Lung (tissue), 12 donors: ENCODE data around the gene PHF24. TPM values are rescaled to one million over a fixed set of nuclear protein-coding genes. Genes with fewer than 3 reads are reported as not detected.

Experiments used
- ATAC-seq: fragments of 200-7000 bp; cut with Tn5 transposase; one replicate; pipeline ENCODE4 v1.9.1; 2020; ENCODE audit warnings: moderate number of reproducible peaks; ENCODE audit not compliant: insufficient read depth, low FRiP score
- DNase-seq, 3 donors: peaks; one replicate each; pipeline ENCODE4 v3.0.0-alpha.2; 2013 to 2017
- H3K27ac ChIP-seq, 2 donors: one replicate each; pipeline ENCODE4 v1.5.1; 2013; ENCODE audit warnings: mild to moderate bottlenecking in 2 of 2, moderate library complexity in 2 of 2, control low read depth in 1 of 2, inconsistent platforms in 1 of 2, low read depth in 1 of 2, low read length in 1 of 2
- H3K27me3 ChIP-seq, 3 donors: one replicate each; pipeline ENCODE4 v1.5.1; 2013; ENCODE audit warnings: low read length in 2 of 3; ENCODE audit not compliant: control insufficient read depth in 3 of 3, insufficient read depth in 3 of 3
- H3K36me3 ChIP-seq, 4 donors: one replicate each; pipeline ENCODE4 v1.5.1; 2013; ENCODE audit warnings: low read length in 4 of 4, mild to moderate bottlenecking in 1 of 4, moderate library complexity in 1 of 4; ENCODE audit not compliant: control insufficient read depth in 4 of 4, insufficient read depth in 4 of 4
- H3K4me1 ChIP-seq, 5 donors: one replicate each; pipeline ENCODE4 v1.5.1; 2013; ENCODE audit warnings: low read length in 5 of 5, mild to moderate bottlenecking in 2 of 5, moderate library complexity in 1 of 5; ENCODE audit not compliant: control insufficient read depth in 5 of 5, insufficient read depth in 5 of 5
- H3K4me3 ChIP-seq: one replicate; pipeline ENCODE4 v1.5.1; 2013; ENCODE audit warnings: mild to moderate bottlenecking, control low read depth, moderate library complexity
- H3K9ac ChIP-seq, 2 donors: one replicate each; pipeline ENCODE4 v1.5.1; 2013; ENCODE audit warnings: low read length in 2 of 2, control low read depth in 1 of 2; ENCODE audit not compliant: insufficient read depth in 1 of 2
- H3K9me3 ChIP-seq, 4 donors: one replicate each; pipeline ENCODE4 v1.5.1; 2013; ENCODE audit warnings: low read length in 3 of 4, mild to moderate bottlenecking in 1 of 4, moderate library complexity in 1 of 4; ENCODE audit not compliant: control insufficient read depth in 4 of 4, insufficient read depth in 3 of 4
- CTCF ChIP-seq: IDR thresholded peaks from 2 replicates; pipeline ENCODE4 v1.5.1; 2012; ENCODE audit warnings: mild to moderate bottlenecking; ENCODE audit errors: control extremely low read depth, extremely low read depth
- WGBS, 2 donors: extraction: QIAGEN DNeasy Blood & Tissue Kit; methylation state at CpG; one replicate each; pipeline ENCODE4 v1.1.7; 2013; 5-methylcytosine and 5-hydroxymethylcytosine counted together
- polyA plus RNA-seq, 2 donors: library from polyadenylated mRNA; stranded (reverse); fragments of 200-250 nt; gene quantifications; one replicate each; pipeline ENCODE4 v1.2.1, GENCODE V29; 2013
- total RNA-seq, 2 donors: library from RNA; depleted of rRNA in 1 of 2; stranded (reverse); fragments of >200 nt in 1 of 2; gene quantifications; one replicate each; pipeline ENCODE4 v1.2.1, GENCODE V29; 2014 to 2021
- donor health status: control.
- donor health status: control.
- donor health status: Bipolar disorder and iron deficiency.
- donor health status: healthy.
- donor health status: DM: yes; HTN: yes; CAD: no.

Gene PHF24
- total and polyA plus RNA-seq, 4 donors = 0.10 to 1.0 (median 0.31) TPM

GRCh38 chr9:35026671-35027070, 68.6 kb downstream of the PHF24 start:
- peak overlapping the region in 1 of 2 donors; percentile 80 for H3K27ac ChIP-seq
- H3K27me3 ChIP-seq = no peaks in the 10 kb centered on the region
- peaks cover 0 to 6% (median 0%) of the 10 kb centered on the region in 4 donors for H3K36me3 ChIP-seq
- DNase-seq (no peak), ATAC-seq (no peak)
- 49 to 80% methylated on average over 3 of the region's 3 CpGs for WGBS, 2 donors
- no peak for TF ChIP-seq CTCF
- H3K9me3 ChIP-seq = no peaks in the 10 kb centered on the region
- no peak overlapping the region for H3K4me3 ChIP-seq
- no peak overlapping the region for H3K9ac ChIP-seq
- peaks cover 0 to 15% (median 0%) of the 10 kb centered on the region in 5 donors for H3K4me1 ChIP-seq

- no peak for ATAC-seq
Measured at GRCh38 chr9:35027374-35027773, 69.3 kb downstream of the PHF24 start.

GRCh38 chr9:35027860-35028259, 69.8 kb downstream of the PHF24 start:
- WGBS, 2 donors = 43 to 65% methylated on average over 1 of the region's 1 CpG

More at GRCh38 chr9:35027374-35027773, 69.3 kb downstream of the PHF24 start:
- no peaks in the 10 kb centered on the region for H3K27me3 ChIP-seq
- H3K9me3 ChIP-seq = no peaks in the 10 kb centered on the region
- no peak for DNase-seq
- H3K9ac ChIP-seq = no peak overlapping the region
- H3K27ac ChIP-seq = no peak overlapping the region
- peaks cover 0 to 15% (median 0%) of the 10 kb centered on the region in 5 donors for H3K4me1 ChIP-seq
- peaks cover 0 to 4% (median 0%) of the 10 kb centered on the region in 4 donors for H3K36me3 ChIP-seq
- TF ChIP-seq CTCF = no peak
- 80 to 92% methylated on average over 1 of the region's 1 CpG for WGBS, 2 donors
- no peak overlapping the region for H3K4me3 ChIP-seq

More at GRCh38 chr9:35027860-35028259, 69.8 kb downstream of the PHF24 start:
- H3K27me3 ChIP-seq = no peaks in the 10 kb centered on the region
- DNase-seq (no peak), ATAC-seq (no peak)
- no peak overlapping the region for H3K27ac ChIP-seq
- H3K4me1 ChIP-seq = peaks cover 0 to 15% (median 0%) of the 10 kb centered on the region in 5 donors
- no peak overlapping the region for H3K9ac ChIP-seq
- no peaks in the 10 kb centered on the region for H3K9me3 ChIP-seq
- H3K4me3 ChIP-seq = no peak overlapping the region
- peaks cover 0 to 3% (median 0%) of the 10 kb centered on the region in 4 donors for H3K36me3 ChIP-seq
- no peak for TF ChIP-seq CTCF
